ENCODE measurements around the gene ZBTB48.
"Not testable (repeated sequence)": the region's sequence is repeated elsewhere in the genome, so short reads cannot be mapped to it uniquely, and the experiment has no call there.

Gene ZBTB48

DNA sequence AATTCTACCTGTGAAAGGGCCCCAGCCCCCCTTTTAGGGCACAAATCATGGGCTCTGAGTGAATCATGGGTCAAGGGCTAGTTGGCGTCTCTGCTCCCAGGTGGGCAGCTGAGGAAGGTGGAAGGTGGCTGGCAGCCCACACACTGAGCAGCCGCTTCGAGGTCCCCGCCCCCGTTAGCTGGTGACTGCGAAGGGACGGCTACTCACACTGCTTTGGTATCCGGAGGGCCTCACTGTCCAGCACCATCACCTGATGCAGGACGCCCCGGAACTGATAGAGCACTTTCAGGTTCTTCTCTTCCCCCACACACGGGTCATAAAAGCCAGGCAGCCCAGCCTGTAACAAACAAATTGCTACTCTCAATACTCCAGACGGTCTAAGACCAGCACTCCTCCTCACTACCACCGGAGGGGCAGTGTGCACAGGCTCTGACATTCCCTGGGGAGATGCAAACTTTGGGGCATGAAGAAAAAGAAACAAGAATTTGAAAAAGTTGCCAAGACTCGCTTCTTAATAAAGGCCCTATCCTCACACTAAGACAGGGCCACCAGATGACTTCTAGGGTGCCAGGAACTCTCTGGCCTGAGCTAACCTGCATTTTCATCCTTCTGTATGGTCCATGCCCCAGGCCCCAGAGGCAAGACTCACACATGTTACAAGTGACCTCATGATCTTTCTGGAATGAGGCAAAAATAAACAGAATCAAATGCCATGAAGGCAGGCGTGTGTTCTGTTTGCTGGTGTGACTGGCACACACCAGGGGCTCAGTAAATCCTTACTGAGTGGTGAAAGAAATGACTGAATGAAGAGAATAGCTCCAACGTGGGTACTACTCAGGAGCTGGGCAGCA is 56.3 kb downstream of the ZBTB48 start:
- DNase-seq: no peak

DNA sequence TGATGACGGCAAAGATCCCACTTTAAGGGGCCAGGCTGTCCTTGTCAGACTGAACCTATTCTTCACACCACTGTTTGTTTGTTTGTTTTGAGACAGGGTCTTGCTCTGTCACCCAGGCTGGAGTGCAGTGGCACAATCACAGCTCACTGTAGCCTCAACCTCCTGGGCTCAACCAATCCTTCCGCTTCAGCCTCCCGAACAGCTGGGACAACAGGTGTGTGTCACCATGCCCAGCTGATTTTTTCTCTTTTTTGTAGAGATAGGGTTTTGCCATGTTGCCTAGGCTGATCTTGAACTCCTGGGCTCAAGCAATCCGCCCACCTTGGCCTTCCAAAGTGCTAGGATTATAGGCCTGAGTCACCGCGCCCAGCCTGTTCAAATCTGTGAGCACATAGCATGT is 57.0 kb downstream of the ZBTB48 start:
- not testable (repeated sequence) for DNase-seq

DNA sequence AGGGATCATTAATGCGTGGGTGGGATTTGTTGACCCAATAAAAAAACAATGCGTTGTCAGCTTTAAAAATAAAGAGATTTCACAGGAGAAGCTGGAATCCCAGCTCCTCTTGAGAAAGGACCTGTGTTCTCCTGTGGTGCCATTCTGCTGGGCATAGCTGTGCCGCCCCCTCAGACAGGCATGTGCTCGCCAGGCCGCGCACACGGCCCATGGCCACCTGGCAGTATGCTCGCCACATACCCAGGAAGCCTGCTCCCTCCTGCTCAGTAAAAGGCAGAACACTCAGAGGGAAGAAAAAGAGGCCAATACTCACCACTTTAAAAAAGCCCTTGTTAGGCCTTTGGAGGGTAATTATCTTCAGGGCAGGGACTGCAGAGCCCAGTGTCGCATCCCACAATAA is 58.0 kb downstream of the ZBTB48 start:
- no peak for DNase-seq

DNA sequence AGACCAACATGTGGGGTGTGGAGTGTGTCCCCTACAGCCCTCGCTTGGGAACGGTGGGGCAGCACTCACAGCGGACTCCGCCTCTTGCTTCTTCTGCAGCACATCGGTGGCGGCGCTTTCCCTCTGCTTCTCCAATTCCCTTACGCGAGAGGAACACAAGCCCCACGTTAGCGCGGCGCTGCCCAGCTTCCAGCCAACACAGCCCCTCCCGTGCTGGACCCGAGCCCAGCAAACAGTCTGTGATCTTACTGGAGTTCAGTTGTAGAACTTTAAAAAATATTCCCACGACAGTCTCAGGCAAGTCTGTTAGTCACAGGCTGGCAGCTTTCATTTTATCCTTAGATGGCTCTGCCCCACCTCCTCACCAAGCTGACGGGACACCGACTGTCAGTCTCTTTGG is 58.4 kb downstream of the ZBTB48 start:
- DNase-seq: no peak
